DND-41 (cell line): ENCODE results near the gene TMTC2.

Experiments used
- ATAC-seq: fragments of 200-7000 bp; cut with Tn5 transposase; 3 replicates; pipeline ENCODE4 v1.9.1; 2021; ENCODE audit warnings: low read depth; ENCODE audit not compliant: insufficient read depth
- DNase-seq: peaks from one replicate; pipeline ENCODE4 v3.0.0-alpha.2; 2020
- H2AFZ ChIP-seq: 2 replicates; pipeline ENCODE4 v1.6.0; 2012; ENCODE audit warnings: low read depth, low read length
- H3K27ac ChIP-seq: 2 replicates; pipeline ENCODE4 v1.5.1; 2012; ENCODE audit warnings: low read length, inconsistent platforms
- H3K27me3 ChIP-seq: fragments of 200-600 bp; sonication (generic); 2 replicates; pipeline ENCODE4 v1.6.0; 2012; ENCODE audit warnings: low read length, mild to moderate bottlenecking, inconsistent platforms; ENCODE audit not compliant: insufficient read depth, poor library complexity
- H3K36me3 ChIP-seq: 2 replicates; pipeline ENCODE4 v1.5.1; 2012; ENCODE audit warnings: low read length, inconsistent platforms; ENCODE audit not compliant: insufficient read depth
- H3K4me1 ChIP-seq: 2 replicates; pipeline ENCODE4 v1.5.1; 2012; ENCODE audit warnings: mild to moderate bottlenecking, low read length; ENCODE audit not compliant: insufficient read depth
- H3K4me2 ChIP-seq: 2 replicates; pipeline ENCODE4 v1.6.0; 2012; ENCODE audit warnings: mild to moderate bottlenecking, moderate library complexity, low read length, inconsistent platforms; ENCODE audit not compliant: insufficient read depth
- H3K4me3 ChIP-seq, 2 experiments: fragments of 200-600 bp in 1 of 2; shearing (Covaris generic) in 1 of 2; 2 replicates each; pipeline ENCODE4 v1.5.1; 2012 to 2016; ENCODE audit warnings: inconsistent platforms in 2 of 2, low read length in 2 of 2, mild to moderate bottlenecking in 2 of 2, low read depth in 1 of 2, moderate library complexity in 1 of 2
- H3K79me2 ChIP-seq: 2 replicates; pipeline ENCODE4 v1.6.0; 2012; ENCODE audit warnings: low read length, inconsistent platforms; ENCODE audit not compliant: insufficient read depth
- H3K9ac ChIP-seq: 2 replicates; pipeline ENCODE4 v1.6.0; 2012; ENCODE audit warnings: low read depth, mild to moderate bottlenecking, inconsistent platforms, low read length, moderate library complexity
- H3K9me3 ChIP-seq: 2 replicates; pipeline ENCODE4 v1.5.1; 2012; ENCODE audit warnings: low read length, moderate library complexity, mild to moderate bottlenecking, inconsistent platforms; ENCODE audit not compliant: insufficient read depth, severe bottlenecking
- H4K20me1 ChIP-seq: 2 replicates; pipeline ENCODE4 v1.6.0; 2012; ENCODE audit warnings: low read length; ENCODE audit not compliant: insufficient read depth
- CTCF ChIP-seq: IDR thresholded peaks from 2 replicates; pipeline ENCODE4 v1.5.1; 2012; ENCODE audit warnings: borderline replicate concordance, low read length, moderate library complexity, mild to moderate bottlenecking; ENCODE audit not compliant: poor library complexity, severe bottlenecking; ENCODE audit errors: extremely low read depth
- EZH2 ChIP-seq: IDR thresholded peaks from 3 replicates; pipeline ENCODE4 v1.6.1; 2012; ENCODE audit warnings: borderline replicate concordance, low read depth, mild to moderate bottlenecking, moderate library complexity, low read length, inconsistent platforms; ENCODE audit not compliant: severe bottlenecking

Gene TMTC2

GRCh38 chr12:82727886-82728285 is 41.2 kb downstream of the TMTC2 start:
- DNase-seq = no peak
- no peaks in the 10 kb centered on the region for H4K20me1 ChIP-seq
- H3K9me3 ChIP-seq = no peaks in the 10 kb centered on the region
- no peak overlapping the region for H3K27ac ChIP-seq
- ATAC-seq = no peak
- H3K4me2 ChIP-seq = no peak overlapping the region
- no peak overlapping the region for H3K9ac ChIP-seq
- TF ChIP-seq EZH2 = no peak
- no peak for TF ChIP-seq CTCF
- H3K4me3 ChIP-seq = no peak overlapping the region
- H3K4me1 ChIP-seq = no peaks in the 10 kb centered on the region
- no peaks in the 10 kb centered on the region for H3K79me2 ChIP-seq
- H2AFZ ChIP-seq = no peak overlapping the region
- no peaks in the 10 kb centered on the region for H3K36me3 ChIP-seq
- no peaks in the 10 kb centered on the region for H3K27me3 ChIP-seq

GRCh38 chr12:82728710-82729109 is 42.0 kb downstream of the TMTC2 start:
- no peak overlapping the region for H3K27ac ChIP-seq
- no peaks in the 10 kb centered on the region for H3K36me3 ChIP-seq
- H3K9me3 ChIP-seq = no peaks in the 10 kb centered on the region
- TF ChIP-seq CTCF = no peak
- TF ChIP-seq EZH2 = no peak
- no peaks in the 10 kb centered on the region for H3K79me2 ChIP-seq
- H4K20me1 ChIP-seq = no peaks in the 10 kb centered on the region
- no peak overlapping the region for H3K4me3 ChIP-seq
- no peak overlapping the region for H3K9ac ChIP-seq
- no peaks in the 10 kb centered on the region for H3K27me3 ChIP-seq
- no peak overlapping the region for H2AFZ ChIP-seq
- H3K4me2 ChIP-seq = no peak overlapping the region
- DNase-seq = no peak
- no peaks in the 10 kb centered on the region for H3K4me1 ChIP-seq
- ATAC-seq = no peak

GRCh38 chr12:82730953-82731459 is 44.3 kb downstream of the TMTC2 start:
- ATAC-seq = no peak
- no peaks in the 10 kb centered on the region for H3K4me1 ChIP-seq
- H4K20me1 ChIP-seq = no peaks in the 10 kb centered on the region
- H3K9me3 ChIP-seq = no peaks in the 10 kb centered on the region
- H3K36me3 ChIP-seq = no peaks in the 10 kb centered on the region
- H3K79me2 ChIP-seq = no peaks in the 10 kb centered on the region
- no peak overlapping the region for H3K9ac ChIP-seq
- no peak overlapping the region for H2AFZ ChIP-seq
- TF ChIP-seq EZH2 (no peak), CTCF (no peak)
- no peak overlapping the region for H3K4me2 ChIP-seq
- no peak overlapping the region for H3K4me3 ChIP-seq
- H3K27me3 ChIP-seq = no peaks in the 10 kb centered on the region
- no peak overlapping the region for H3K27ac ChIP-seq
- DNase-seq = no peak
